GM20431 (cell line): ENCODE results near the gene FRK.
"Not testable (repeated sequence)": the region's sequence is repeated elsewhere in the genome, so short reads cannot be mapped to it uniquely, and the experiment has no call there.

Experiments
- in situ Hi-C: fragments of 300-500 bp; cut with MseI, MboI; formaldehyde crosslinking; loops from one replicate; pipeline ENCODE4 v1.15.0; 2020; ENCODE audit warnings: low sequenced_read_pairs; ENCODE audit not compliant: unreplicated experiment

FRK gene

DNA sequence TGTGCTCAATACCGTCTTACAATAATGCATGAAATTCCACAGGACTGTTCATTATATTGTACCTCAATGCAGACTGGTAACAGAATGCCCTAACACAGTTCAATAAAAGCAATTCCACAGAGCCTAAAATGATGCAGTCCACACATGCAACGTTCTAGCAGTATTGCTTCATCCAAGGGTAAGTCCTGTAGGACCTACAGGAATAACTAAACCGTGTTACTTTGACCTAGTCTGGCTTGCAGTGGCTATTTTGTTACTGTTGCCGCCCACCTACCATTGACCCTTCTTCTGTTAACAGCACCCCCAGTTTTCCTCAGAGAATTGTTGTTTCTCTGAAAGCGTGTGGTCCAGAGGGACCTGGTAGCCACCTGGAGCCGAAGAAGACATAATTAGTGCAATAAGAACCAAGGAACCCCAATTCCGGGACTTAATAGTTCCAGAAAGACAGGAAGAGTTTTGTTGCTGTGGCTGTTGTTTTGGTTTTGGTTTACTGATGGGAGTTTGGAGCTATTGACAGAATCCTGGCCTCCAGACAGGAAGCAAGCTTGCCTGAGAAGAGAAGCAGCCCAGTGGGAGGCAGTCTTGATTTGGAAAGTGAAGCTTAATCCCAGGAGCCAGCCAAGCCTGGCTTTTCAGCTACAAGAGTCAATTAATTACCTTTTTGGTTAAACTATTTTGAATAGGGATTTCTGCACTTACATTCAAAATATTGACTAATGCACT, 91.3 kb downstream of the FRK start:
- in situ Hi-C loops = no loop called here

DNA sequence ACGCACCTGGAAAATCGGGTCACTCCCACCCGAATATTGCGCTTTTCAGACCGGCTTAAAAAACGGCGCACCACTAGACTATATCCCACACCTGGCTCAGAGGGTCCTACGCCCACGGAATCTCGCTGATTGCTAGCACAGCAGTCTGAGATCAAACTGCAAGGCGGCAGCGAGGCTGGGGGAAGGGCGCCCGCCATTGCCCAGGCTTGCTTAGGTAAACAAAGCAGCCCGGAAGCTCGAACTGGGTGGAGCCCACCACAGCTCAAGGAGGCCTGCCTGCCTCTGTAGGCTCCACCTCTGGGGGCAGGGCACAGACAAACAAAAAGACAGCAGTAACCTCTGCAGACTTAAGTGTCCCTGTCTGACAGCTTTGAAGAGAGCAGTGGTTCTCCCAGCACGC, 100.4 kb downstream of the FRK start:
- in situ Hi-C loops = not testable (repeated sequence)

DNA sequence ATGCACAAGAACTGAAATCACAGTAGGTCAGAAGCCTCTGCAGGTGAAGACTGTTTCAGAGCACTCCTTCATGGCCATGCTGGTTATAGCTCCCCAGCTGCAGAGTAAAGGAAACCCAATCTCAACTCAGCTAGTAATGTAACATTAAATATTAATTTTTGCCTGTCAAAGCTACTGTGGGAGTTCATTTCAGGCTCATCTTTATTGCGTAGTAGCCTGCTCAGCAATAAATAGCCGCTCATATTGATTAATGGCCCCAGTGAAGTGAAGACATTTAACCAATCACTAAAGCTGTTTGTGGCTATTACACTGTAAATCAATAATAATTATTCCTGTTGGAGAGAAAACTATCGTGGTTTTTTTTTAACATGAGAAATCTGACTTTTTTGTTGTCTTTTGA, 101.7 kb downstream of the FRK start:
- in situ Hi-C loops = no loop called here

DNA sequence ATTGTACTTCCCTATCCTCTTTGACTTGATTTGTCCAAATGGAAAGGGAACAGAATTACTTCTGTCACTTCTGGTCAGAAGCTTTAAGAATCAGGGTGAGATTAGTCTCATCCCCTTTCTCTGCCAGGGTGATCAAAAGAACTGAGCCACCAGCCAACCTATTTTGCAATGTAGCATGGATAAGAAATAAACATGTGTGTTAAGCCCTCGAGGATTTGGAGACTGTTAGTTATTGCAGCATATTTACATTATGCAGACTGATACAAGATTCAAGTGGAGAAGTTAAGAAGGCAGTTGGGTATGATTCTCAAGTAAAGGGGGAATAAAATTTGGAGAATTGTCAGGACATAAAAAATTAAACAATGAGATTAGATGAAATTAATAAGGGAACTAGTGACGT, 106.0 kb downstream of the FRK start:
- in situ Hi-C loops = no loop called here

DNA sequence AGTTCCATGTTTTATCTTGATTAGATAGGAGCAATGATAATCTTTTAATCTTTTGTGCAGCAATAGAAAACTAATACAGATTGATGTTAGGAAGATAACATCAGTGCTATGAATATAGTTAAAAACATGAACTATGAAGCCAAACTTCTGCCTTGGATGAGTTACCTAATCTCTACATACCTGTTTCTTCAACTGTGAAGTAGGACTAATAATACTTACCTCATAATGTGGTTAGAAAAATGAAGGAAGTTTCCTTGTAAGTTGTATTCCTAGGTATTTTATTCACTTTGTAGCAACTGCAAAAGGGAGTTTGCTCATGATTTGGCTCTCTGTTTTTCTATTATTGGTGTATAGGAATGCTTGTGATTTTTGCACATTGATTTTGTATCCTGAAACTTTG, 111.9 kb downstream of the FRK start:
- in situ Hi-C loops = no loop called here

DNA sequence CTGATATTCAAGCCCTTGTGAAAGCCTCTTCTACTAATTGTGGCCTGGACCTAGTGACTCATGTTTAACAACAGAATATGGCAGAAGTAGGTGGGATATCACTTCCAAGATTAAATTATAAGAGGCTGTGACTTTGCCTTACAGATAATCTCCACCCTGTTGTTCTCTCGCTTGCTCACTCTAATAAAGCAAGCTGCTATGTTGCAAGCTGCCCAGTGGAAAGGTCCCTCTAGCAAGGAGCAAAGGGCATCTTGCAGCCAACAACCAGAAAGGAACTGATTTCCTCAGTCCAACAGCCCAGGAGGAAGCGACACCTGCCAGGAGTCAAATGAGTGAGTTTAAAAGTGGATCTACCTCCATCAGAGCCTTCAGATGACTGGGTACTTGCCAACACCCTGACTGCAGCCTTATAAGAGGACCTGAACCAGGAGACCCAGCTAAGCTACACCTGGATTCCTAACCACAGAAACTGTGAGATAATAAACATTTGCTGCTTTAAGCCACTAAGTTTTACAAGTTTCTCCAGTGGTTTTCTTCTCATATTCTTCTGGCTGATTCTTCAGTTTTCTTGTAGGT, 112.6 kb downstream of the FRK start:
- in situ Hi-C loops = no loop called here

DNA sequence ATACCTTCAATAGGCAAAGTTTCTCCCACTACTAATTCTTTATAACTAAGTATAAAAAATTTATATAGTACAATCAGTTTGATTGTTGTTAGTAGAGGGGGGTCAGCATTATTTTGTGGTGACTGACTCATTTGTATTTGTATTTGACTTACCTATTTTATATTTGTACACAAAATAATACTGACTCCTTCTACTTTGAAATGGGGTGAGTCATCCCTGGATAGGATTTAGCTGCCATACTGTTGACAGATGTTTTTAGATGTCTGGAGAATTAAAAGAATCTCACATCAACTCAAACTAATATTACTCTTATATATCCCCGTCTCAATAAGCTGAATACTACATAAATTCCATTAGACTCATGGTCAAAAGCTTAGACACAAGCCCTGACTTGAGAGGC, 114.9 kb downstream of the FRK start:
- in situ Hi-C loops = no loop called here

DNA sequence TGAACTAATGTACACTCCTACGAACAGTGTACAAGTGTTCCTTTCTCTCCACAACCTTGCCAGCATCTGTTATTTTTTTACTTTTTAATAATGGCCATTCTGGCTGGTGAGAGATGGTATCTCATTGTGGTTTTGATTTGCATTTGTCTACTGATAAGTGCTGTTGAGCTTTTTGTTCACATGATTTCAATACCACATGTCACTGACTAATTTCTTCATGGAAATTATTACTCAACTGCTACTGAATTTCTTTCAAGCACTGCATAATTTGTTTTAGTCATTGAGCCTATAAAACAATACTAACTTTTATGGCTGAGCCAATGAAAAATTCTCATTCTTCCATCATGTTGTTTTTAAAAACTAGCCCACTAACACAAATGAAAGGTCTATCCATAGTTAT, 115.4 kb downstream of the FRK start:
- in situ Hi-C loops = no loop called here

DNA sequence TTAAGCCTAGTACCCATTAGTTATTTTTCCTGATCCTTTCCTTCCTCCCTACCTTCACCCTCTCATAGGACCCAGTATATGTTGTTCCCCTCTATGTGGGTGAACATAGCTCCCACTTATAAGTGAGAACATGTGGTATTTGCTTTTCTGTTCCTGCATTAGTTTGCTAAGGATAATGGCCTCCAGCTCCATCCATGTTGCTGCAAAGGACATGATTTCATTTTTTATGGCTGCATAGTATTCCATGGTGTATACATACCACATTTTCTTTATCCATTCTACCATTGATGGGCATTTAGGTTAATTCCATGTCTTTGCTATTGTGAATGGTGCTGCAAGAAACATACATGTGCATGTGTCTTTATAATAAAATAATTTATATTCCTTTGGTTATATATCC, 115.9 kb downstream of the FRK start:
- in situ Hi-C loops = not testable (repeated sequence)

DNA sequence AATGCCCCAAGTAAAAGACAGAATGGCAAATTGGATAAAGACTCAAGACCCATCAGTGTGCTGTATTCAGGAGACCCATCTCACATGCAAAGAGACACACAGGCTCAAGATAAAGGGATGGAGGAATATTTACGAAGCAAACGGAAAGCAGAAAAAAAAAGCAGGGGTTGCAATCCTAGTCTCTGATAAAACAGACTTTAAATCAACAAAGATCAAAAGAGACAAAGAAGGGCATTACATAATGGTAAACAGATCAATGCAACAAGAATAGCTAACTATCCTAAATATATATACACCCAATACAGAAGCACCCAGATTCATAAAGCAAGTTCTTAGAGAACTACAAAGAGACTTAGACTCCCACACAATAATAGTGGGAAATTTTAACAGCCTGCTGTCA, 123.2 kb downstream of the FRK start:
- in situ Hi-C loops = not testable (repeated sequence)

DNA sequence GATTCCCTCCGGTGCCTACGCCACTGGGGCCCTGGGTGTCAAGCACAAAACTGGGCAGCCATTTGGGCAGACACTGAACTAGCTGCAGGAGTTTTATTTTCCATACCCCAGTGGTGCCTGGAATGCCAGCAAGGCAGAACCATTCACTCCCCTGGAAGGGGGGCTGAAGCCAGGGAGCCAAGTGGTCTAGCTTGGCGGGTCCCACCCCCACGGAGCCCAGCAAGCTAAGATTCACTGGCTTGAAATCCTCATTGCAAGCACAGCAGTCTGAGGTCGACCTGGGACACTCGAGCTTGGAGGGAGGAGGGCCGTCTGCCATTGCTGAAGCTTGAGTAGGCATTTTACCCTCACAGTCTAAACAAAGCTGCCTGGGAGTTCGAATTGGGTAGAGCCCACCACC, 125.3 kb downstream of the FRK start:
- in situ Hi-C loops = no loop called here

DNA sequence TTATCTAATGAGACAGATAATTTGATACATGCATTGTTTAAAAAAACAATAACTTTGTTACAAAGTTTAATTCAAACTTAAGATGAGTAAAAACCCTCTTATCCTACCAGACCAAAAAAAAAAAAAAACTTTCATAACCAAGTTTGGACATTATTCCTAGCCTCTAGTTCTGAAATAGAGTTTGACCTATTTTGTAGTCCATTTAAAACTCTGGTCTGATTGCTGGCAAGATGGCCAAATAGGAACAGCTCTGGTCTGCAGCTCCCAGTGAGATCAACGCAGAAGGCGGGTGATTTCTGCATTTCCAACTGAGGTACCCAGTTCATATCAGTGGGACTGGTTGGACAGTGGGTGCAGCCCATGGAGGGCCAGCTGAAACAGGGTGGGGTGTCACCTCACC, 125.9 kb downstream of the FRK start:
- in situ Hi-C loops = no loop called here

DNA sequence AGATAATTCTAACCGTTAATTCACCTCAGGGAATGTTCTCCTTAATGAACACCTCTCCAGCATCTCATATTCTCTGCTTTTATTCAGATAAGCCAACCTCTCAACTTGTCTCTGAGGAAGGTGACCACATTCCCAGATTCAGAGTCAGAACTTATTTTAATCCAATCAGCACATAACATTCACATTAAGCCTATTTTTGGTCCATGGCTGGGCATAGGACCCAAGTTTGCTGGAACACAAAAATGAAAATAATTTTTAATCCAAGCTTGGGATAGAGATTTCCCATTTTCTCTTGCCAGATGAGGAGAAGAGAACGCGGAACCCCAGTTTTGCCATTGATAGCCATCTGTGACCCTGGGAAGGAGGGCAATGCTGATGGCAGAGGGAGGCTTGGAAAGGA, 126.5 kb downstream of the FRK start:
- in situ Hi-C loops = no loop called here

DNA sequence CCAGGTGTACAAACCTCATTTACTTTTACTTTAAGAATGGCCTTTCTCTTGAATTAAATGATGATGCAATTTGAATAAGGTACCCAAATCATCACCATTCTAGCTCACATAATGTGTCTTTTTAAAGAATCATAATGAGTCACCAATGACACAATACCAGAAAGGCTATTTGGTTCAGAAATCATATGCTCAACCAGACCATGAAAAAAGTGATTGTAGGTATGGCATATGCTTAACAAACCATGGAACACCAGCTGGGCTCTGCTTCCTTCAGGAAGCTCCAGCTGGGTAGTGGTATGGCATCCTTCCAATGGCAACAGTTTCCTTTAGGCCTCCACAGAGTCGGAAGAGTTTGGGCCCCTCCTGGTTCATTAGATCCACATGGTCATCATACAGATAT, 128.2 kb downstream of the FRK start:
- in situ Hi-C loops = no loop called here

DNA sequence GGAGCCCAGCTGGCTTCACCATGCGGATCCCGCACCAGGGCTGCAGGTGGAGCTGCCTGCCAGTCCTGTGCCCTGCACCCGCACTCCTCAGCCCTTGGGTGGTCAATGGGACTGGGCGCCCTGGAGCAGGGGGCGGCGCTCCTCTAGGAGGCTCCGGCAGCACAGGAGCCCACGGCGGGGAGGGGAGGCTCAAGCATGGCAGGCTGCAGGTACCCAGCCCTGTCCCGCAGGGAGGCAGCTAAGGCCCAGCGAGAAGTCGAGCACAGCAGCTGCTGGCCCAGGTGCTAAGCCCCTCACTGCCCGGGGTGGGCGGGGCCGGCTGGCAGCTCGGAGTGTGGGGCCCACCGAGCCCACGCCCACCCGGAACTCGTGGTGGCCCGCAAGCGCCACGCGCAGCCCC, 132.7 kb downstream of the FRK start:
- in situ Hi-C loops = not testable (repeated sequence)

DNA sequence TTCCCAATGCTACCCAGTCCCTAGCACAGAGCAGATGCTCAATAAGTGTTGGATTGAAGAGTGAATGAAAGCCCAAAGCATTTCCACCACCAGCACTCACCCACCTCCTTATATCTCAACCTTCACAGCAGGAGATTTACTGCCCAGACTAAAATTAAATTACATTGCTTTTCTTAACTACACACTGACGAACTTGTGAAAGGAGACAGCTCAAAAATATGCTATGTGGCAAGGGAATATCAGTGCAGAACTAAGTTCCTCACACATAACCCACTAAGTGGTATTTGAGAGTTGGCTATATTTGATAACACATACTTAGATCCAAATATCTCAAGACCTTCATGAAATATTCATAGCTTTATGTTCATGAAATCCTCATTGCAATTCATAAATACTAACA, 137.7 kb downstream of the FRK start:
- in situ Hi-C loops = no loop called here

DNA sequence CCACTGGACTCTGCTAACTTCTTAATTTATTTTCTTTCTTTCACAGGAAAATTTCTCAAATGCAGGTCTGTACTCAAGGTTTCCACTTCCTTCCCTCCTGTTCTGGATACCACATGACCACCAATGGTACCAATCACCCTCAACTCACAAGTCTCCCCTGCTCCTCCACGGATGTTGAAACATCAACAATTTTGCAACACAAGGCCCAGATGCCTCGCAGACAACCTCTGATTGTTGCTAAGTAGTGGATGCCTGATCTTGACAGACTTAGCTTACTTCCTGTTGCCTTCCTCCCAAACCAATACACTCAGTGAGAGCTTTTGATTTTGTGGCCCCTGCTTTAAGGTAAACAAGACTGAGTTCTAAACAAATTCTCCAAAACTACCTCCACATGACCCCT, 146.6 kb downstream of the FRK start:
- in situ Hi-C loops = no loop called here

DNA sequence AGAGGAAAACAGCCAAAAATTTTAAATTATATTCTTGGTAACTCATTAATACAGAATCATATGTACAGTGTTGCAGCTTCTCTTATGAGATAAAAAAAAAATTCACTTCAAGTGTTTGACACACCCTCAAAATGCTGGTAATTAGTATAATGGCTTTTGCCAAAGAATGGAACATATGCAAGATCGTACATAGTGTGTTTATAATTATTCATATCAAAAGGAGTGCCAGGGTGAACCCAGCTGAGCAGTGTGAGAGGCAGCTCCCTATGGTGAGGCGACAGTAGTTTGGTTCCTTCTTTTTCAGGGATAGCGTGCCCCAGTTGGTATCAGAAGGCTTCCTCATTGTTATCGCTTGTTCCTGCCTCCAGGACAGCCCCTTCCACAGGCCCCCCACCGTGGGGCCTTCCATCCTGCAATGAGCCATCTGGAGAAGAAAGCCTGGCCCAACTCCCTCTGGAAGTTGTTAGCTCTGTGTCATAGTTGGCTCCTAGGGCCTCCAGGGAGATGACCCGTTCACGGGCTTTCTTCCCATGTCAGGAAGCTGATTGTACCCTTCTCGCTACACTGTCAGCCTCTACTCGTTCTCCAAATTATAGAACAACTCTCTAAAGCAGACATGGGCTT, 150.7 kb downstream of the FRK start:
- in situ Hi-C loops = no loop called here

DNA sequence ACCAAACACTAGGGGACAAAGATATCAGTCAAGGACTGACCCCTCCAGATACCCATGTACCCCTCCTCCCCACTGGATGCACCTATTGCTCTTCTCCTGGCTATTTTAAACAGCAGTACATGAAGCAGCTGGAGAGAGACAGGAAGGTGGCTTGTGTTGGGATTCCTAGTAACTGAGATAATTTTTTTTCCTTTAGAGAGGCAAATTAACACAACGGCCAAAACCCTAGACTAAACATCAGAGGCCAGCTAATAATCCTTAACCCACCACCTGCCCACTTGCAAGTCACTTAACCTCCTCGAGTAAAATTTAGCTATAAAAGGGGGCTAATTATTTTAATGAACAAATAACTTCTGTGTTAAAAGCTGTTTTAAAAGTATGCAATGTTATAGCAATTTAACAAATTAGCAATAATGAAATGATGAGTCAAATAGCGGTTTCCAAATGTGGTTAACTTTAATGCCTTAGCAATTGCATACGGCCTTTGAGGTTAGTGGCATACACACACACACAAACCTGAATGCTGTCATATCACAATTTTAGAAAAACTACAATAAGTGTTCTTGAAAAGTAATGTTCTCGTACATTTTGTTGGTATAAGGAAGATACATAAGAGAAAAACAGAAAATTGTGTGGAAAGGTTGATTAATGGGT, 151.7 kb downstream of the FRK start:
- in situ Hi-C loops = no loop called here

DNA sequence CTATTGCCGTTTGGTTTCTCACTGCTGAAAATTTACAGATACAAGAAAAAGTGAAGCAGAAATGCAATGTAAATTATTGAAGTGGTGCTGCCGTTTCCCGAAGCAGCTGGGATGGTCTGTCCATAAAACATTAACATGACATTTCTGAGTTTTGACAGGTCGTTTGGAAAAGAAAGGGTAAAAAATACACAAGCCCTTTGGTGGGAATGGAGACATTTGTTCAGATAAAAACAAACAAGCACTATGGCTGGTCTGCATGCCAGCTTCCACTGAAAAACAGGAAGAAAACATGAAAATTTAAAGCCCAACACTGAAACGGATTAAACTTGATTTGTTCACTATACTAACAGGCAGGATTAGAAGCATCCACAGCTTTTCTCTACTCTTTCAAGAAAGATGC, 155.2 kb downstream of the FRK start:
- in situ Hi-C loops = no loop called here

DNA sequence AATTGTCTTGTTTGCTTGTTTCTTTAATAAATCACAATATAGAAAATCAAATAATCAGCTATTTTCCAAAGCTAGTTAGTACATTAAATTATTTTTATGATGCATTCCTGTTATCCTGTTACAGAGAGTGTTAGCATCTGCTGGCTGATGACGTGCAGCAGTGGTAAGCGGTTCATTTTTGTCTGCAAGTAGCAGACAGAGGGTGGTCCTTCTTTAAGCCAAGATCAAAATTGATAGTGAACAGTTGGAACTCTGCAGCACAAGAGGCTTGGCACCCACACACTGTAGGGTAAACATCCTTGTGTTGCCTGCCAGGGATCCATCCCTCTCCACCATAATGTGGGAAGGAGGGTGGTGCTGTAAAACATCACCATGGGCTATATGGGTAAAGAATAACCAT, 158.3 kb downstream of the FRK start:
- in situ Hi-C loops = no loop called here
